Stimulated activated naive CD4-positive, alpha-beta T cell (primary cell): ENCODE results near the gene PDZRN4.
"Not testable (repeated sequence)": the region's sequence is repeated elsewhere in the genome, so short reads cannot be mapped to it uniquely, and the experiment has no call there.

Source experiments
- DNase-seq, 6 experiments: peaks; one replicate each; lab custom pipeline; 2025; lab: John Stamatoyannopoulos, UW

PDZRN4 gene

GRCh38 chr12:41188058-41188840, at the start of gene PDZRN4:
Gene PDZRN4 (plus strand): TSS chr12:41188320.
- no peak for DNase-seq

DNA sequence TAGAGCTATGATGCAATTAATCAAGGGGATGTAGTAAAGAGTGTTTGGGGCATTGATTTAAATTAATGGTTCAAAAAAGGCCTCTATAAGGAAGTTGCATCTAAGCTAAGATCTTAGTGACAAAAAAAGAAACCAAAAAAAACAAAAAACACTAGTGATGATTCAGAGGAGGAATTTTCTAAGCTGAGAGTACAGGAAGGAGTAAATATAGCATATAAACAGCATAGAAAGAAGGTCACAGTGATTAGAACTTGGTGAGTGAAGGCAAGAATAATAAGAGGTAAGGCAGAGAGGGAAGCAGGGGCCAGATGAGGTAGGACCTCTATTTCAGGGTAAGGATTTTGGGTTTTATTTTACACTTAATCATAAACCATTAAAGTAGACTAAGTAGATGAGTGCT, 48.0 kb upstream of the PDZRN4 start:
- no peak for DNase-seq

DNA sequence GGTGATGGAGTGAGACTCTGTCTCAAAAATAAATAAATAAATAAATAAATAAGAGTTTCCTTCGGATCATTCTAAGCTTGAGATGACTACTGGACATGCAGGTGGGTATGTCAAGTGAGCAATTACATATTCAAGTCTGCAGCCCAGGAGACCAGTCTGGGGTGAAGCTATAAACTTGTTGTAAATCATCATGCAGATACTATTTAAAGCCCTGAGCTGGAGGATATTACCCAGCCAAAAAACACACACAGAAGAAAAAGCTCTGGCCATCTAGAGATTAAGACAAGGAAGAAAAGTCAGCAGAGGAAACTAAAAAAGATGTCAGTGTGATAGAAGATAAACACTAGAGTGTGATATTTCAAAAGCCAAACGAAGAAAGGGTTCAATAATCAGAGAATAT, 47.0 kb upstream of the PDZRN4 start:
- no peak for DNase-seq

GRCh38 chr12:41142376-41142775, 45.7 kb upstream of the PDZRN4 start:
- no peak for DNase-seq

GRCh38 chr12:41151793-41152192, 36.3 kb upstream of the PDZRN4 start:
- no peak for DNase-seq

DNA sequence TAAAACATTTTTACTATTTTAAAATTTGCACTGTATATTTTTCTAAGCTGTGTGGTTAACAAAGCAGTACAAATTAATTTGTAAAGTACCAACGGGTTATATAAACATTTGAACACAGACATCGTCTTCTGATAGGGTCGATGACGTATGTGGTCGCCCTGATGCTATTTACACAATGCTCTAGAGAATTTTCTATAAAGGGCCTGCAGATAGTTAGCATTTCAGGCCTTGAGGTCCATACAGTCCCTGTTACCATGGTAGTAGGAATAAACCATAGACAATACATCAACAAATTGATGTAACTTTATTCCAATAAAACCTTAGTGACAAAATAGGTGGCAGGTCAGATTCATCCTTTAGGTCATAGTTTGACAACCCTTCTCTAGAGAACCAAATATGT, 25.7 kb upstream of the PDZRN4 start:
- no peak for DNase-seq

DNA sequence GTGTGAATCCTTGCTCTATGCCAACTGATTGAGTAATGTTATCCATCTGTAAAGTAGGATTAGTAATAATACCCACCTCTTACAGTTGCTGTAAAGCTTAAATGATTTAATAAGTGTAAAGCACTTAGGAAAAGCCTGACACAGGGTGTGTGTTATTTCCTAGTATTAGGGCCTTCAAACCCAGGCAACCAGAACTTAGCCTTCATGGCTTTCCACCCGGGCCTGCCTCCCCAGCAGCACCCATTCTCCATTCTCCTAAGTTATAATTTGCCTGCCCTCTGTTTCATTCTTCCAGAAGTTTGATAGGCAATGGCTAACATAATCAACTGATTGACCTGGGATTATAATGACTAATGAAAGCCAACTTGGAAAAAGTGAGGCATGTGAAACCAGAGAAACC, 20.4 kb upstream of the PDZRN4 start:
- DNase-seq, result no peak

- no peak for DNase-seq
Observed at GRCh38 chr12:41174602-41175001, 13.5 kb upstream of the PDZRN4 start.

- DNase-seq, result not testable (repeated sequence)
Observed at GRCh38 chr12:41179507-41179906, 8.6 kb upstream of the PDZRN4 start.

- no peak for DNase-seq
Observed at GRCh38 chr12:41184864-41185263, 3.3 kb upstream of the PDZRN4 start.

DNA sequence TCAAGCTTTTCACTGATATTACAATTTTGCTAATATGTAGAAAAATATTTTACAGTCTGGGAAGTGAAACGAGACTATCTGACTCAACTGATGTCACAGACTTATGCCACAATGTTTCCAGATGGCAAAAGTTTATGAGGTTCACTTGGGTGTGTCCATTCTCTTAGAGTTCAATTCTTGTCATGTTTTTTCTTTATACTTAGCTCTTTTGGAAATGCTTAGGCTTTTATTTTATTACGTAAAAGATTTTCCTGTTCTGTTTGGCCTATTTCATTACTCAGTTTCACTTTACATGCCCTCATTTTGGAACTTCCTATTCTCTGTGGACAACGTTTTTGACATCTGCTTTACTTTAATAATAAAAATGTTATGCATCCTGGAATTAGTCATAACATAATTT, 2.1 kb upstream of the PDZRN4 start:
- DNase-seq, result no peak

- no peak for DNase-seq
Observed at GRCh38 chr12:41188841-41189394, 798 bp downstream of the PDZRN4 start.

- no peak for DNase-seq
Observed at GRCh38 chr12:41189395-41190251, 1.5 kb downstream of the PDZRN4 start.

DNA sequence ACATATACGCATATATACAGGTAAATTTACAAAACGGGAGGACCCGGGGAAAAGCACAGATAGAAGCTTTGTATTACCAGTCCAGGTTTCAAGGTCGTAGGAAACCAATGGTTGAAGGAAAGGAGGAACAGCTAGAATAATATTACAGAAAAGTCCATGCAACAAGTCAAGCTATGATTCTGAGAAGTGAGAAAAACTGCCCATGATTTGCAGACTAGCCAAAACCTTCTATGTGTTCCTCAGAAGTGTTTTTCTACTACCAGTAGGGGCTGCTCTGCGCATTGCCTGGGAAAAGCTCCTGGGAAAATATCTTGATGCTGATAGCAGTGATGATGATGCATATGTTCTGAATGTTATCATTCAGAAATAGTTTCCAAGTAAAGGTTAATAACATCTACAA, 2.2 kb downstream of the PDZRN4 start:
- no peak for DNase-seq

- DNase-seq, result not testable (repeated sequence)
Observed at GRCh38 chr12:41191549-41191948, 3.4 kb downstream of the PDZRN4 start.

GRCh38 chr12:41193311-41193710, 5.2 kb downstream of the PDZRN4 start:
- no peak for DNase-seq

DNA sequence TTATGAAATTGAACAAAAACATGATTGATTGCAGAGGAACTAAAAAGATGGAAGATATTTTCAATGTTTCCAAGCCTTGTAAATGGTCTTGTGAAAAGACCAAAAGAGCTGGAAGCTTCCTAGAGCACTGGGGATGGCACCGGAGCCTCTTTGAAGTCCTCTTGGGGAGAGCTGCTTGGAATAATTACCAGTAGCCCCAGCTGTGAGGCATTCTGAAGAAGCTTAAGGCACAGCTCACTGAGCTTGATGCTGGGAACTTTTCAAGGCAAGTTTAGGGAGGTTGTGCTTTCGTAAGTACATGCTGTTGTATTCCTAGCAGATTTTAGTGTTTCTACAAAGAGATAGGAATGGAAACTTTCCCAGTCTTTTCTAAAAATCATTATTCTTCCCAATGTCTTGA, 13.9 kb downstream of the PDZRN4 start:
- DNase-seq, result no peak

GRCh38 chr12:41205070-41205709, 17.1 kb downstream of the PDZRN4 start:
- DNase-seq, result no peak

GRCh38 chr12:41206298-41206697, 18.2 kb downstream of the PDZRN4 start:
- no peak for DNase-seq

DNA sequence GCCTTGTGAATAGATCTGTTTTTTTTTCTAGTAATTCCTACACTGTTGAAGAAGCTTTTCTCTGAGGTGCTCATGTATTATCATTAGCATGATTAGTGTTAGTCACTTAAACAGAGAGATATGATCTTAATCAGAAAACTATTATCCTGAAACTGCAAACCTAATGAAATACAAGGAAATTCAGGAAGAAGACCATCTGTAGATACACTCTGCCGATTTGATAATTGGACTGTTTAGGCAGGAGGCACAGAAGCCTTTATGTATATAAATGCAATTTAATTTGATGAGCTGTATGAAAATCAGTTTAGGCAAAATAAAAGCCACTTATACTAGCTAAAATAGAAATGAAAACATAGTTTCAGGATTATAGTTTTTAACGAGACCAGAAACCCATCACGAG, 23.3 kb downstream of the PDZRN4 start:
- DNase-seq, result no peak

DNA sequence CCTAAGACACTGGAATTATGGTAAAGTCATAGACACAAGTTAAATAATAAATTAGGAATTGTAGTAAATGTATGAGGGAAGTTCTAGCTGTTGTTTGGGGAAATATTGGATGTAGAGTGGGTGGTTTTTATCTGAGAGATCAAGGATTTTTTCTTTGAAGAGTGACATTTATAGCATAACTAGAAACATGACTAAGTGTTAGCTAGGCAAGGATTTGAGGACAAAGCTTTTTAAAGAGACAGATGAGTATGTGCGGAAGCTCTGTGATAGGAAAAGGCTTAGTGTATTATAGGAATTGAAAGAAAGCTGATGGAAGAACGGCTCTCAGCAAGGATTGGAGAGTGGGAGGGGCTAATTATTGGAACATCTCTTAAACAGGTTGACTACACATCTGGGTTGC, 24.5 kb downstream of the PDZRN4 start:
- DNase-seq, result no peak

DNA sequence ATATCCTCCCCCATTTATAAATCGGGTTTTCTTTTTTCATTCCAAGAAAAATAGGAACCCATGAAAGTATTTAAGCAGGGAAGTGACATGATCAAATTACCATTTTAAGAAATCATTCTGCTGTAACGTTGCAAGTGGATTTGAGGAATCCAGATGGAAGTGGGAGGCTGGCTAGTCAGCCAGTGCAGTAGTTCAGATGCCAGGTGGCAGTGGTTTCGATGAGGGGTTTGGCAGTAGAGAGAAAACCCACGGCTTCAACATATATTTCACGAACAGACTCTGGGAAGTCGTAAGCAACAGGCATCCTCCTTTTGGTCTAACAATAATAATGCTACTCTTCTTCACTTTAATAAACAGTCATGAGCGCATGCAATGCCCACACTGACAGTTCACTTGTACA, 25.0 kb downstream of the PDZRN4 start:
- DNase-seq, result no peak

DNA sequence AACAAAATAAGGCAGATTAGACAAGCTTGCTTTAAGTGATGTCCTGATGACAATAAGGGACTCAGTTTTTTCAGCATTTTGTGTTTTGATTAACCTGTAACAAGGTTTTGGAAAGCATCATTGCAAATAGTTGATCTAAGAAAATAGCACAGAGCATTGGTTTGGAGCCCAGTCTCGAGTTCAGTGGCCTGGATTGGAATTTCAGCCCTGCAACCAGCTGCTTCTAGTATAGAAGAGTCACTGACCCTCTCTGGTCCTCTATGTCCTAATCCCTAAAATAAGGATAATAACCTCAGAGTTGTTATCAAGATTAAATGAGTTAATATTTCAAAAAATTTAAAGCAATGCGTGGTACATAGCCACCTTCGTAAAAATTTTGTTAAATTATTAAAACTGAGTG, 25.5 kb downstream of the PDZRN4 start:
- no peak for DNase-seq
